ENCODE results near the gene RBM10.

The RBM10 gene

GRCh38 chrX:47191331-47191730, 46.3 kb downstream of the RBM10 start:
- Histone ChIP-seq H3K9me3 (ENCODE audit: control insufficient read depth, low read length) (no peaks in the 10 kb centered on the region), H2AFZ (peak overlapping the region; percentile 88), H3K4me1 (peaks cover 2% of the 10 kb centered on the region), H3K4me3 (ENCODE audit: low read depth, low read length) (peak overlapping the region; percentile 59), H3K79me2 (peaks cover 11% of the 10 kb centered on the region), H3K27ac (peak overlapping the region; percentile 11), H3K9ac (no peak overlapping the region), H3K4me2 (ENCODE audit: low read length) (peak overlapping the region; percentile 80), H3K27me3 (ENCODE audit: control insufficient read depth, insufficient read depth, low read length) (no peaks in the 10 kb centered on the region), H3K36me3 (ENCODE audit: control insufficient read depth, insufficient read depth, low read length) (no peaks in the 10 kb centered on the region)
- TF ChIP-seq CTCF (IDR thresholded peaks at IDR 0.05): no peak

- Histone ChIP-seq H3K9me3 (ENCODE audit: control insufficient read depth, low read length) (no peaks in the 10 kb centered on the region), H3K27ac (no peak overlapping the region), H3K4me1 (peaks cover 2% of the 10 kb centered on the region), H3K36me3 (ENCODE audit: control insufficient read depth, insufficient read depth, low read length) (no peaks in the 10 kb centered on the region), H3K79me2 (peaks cover 11% of the 10 kb centered on the region), H3K4me2 (ENCODE audit: low read length) (no peak overlapping the region), H3K27me3 (ENCODE audit: control insufficient read depth, insufficient read depth, low read length) (no peaks in the 10 kb centered on the region), H3K9ac (no peak overlapping the region), H2AFZ (peak overlapping the region; percentile 88), H3K4me3 (ENCODE audit: low read depth, low read length) (no peak overlapping the region)
- TF ChIP-seq CTCF (IDR thresholded peaks at IDR 0.05): no peak
Measured at GRCh38 chrX:47191806-47192401, 46.9 kb downstream of the RBM10 start.

- peaks cover 2% of the 10 kb centered on the region for H3K4me1 ChIP-seq
Measured at GRCh38 chrX:47193475-47194193, 48.6 kb downstream of the RBM10 start, which contains the start of gene UBA1. UBA1 (plus strand) TSS chrX:47193829; CDS start chrX:47198803, 4,974 bp downstream.

GRCh38 chrX:47194194-47194787, 49.3 kb downstream of the RBM10 start:
- no peaks in the 10 kb centered on the region for H3K27me3 ChIP-seq (ENCODE audit: control insufficient read depth, insufficient read depth, low read length)
- no peak for TF ChIP-seq CTCF (IDR thresholded peaks at IDR 0.05)
- no peaks in the 10 kb centered on the region for H3K36me3 ChIP-seq (ENCODE audit: control insufficient read depth, insufficient read depth, low read length)
- peak overlapping the region; percentile 92 for H3K9ac ChIP-seq
- peak overlapping the region; percentile 75 for H3K4me3 ChIP-seq (ENCODE audit: low read depth, low read length)
- peak overlapping the region; percentile 94 for H3K27ac ChIP-seq
- H3K79me2 ChIP-seq: peaks cover 18% of the 10 kb centered on the region
- peaks cover 2% of the 10 kb centered on the region for H3K4me1 ChIP-seq
- H3K4me2 ChIP-seq (ENCODE audit: low read length): peak overlapping the region; percentile 78
- H3K9me3 ChIP-seq (ENCODE audit: control insufficient read depth, low read length): no peaks in the 10 kb centered on the region
- peak overlapping the region; percentile 77 for H2AFZ ChIP-seq

More at GRCh38 chrX:47193475-47194193, 48.6 kb downstream of the RBM10 start, which contains the start of gene UBA1:
- peak within 1 kb of the TSS; percentile 94 for H3K27ac ChIP-seq
- peak within 1 kb of the TSS; percentile 78 for H3K4me2 ChIP-seq (ENCODE audit: low read length)
- peak within 1 kb of the TSS; percentile 92 for H3K9ac ChIP-seq
- TF ChIP-seq CTCF (IDR thresholded peaks at IDR 0.05): peak; percentile 75
- no peaks in the 10 kb centered on the region for H3K36me3 ChIP-seq (ENCODE audit: control insufficient read depth, insufficient read depth, low read length)
- peak within 1 kb of the TSS; percentile 77 for H2AFZ ChIP-seq
- H3K4me3 ChIP-seq (ENCODE audit: low read depth, low read length): peak within 1 kb of the TSS; percentile 75
- no peaks in the 10 kb centered on the region for H3K9me3 ChIP-seq (ENCODE audit: control insufficient read depth, low read length)
- H3K27me3 ChIP-seq (ENCODE audit: control insufficient read depth, insufficient read depth, low read length): no peaks in the 10 kb centered on the region
- peaks cover 15% of the 10 kb centered on the region for H3K79me2 ChIP-seq

Measured in parathyroid adenoma (tissue), 2 donors.